HFFc6 (cell line): ENCODE measurements around the gene NCKAP5. TPM values are rescaled to one million over a fixed set of nuclear protein-coding genes. Genes with fewer than 3 reads are reported as not detected.

ENCODE experiments used
- DNase-seq: peaks from one replicate; pipeline ENCODE4 v3.0.0-alpha.2; 2018
- H3K27ac Mint-ChIP-seq: 2 replicates; pipeline ENCODE4 v1.8.0; 2020; ENCODE audit warnings: mild to moderate bottlenecking, mixed read lengths
- H3K27me3 Mint-ChIP-seq: 2 replicates; pipeline ENCODE4 v1.8.0; 2021; ENCODE audit warnings: mild to moderate bottlenecking, moderate library complexity, mixed read lengths; ENCODE audit not compliant: insufficient read depth
- H3K36me3 Mint-ChIP-seq: 2 replicates; pipeline ENCODE4 v1.8.0; 2021; ENCODE audit warnings: low read depth, mixed read lengths
- H3K4me1 Mint-ChIP-seq: 2 replicates; pipeline ENCODE4 v1.8.0; 2020; ENCODE audit warnings: low read depth, mixed read lengths
- H3K4me3 Mint-ChIP-seq: 2 replicates; pipeline ENCODE4 v1.8.0; 2020; ENCODE audit warnings: mild to moderate bottlenecking, moderate library complexity, mixed read lengths
- H3K9me3 Mint-ChIP-seq: 2 replicates; pipeline ENCODE4 v1.8.0; 2020; ENCODE audit warnings: mild to moderate bottlenecking, mixed read lengths
- CTCF ChIP-seq: fragments of 200-600 bp; sonication (generic); IDR thresholded peaks from 2 replicates; pipeline ENCODE4 v1.5.0; 2021; ENCODE audit warnings: antibody characterized with exemption, mild to moderate bottlenecking
- total RNA-seq, 6 experiments: library from RNA; stranded (reverse); fragmentation: NEBNext Ultra II Directional; extraction: Animal tissue kit (Norgen Biotek cat#: 25700); gene quantifications; 2 replicates in 1 of 6; 3 replicates in 5 of 6; pipeline ENCODE4 v1.2.3, GENCODE V29; 2021

The NCKAP5 gene
- total RNA-seq, 6 experiments from 2014 or later, result 0.31 to 4.0 (median 3.1) TPM

- Mint-ChIP-seq H3K4me3 (no peak overlapping the region), H3K36me3 (no peaks in the 10 kb centered on the region), H3K27ac (no peak overlapping the region), H3K9me3 (no peaks in the 10 kb centered on the region), H3K27me3 (no peaks in the 10 kb centered on the region; the same call in 1 of the 2 replicates), H3K4me1 (no peaks in the 10 kb centered on the region)
- TF ChIP-seq CTCF, result no peak
- no peak for DNase-seq
Observed at GRCh38 chr2:133541376-133541775, 26.9 kb downstream of the NCKAP5 start.

- H3K4me1 Mint-ChIP-seq, result peaks cover 28% of the 10 kb centered on the region
- peak; percentile 42 for TF ChIP-seq CTCF
Observed at GRCh38 chr2:133532919-133533318, 35.3 kb downstream of the NCKAP5 start.

GRCh38 chr2:133531382-133531781 is 36.9 kb downstream of the NCKAP5 start:
- TF ChIP-seq CTCF, result no peak
- H3K4me1 Mint-ChIP-seq, result peaks cover 28% of the 10 kb centered on the region
- H3K4me3 Mint-ChIP-seq, result peak overlapping the region; percentile 73
- H3K9me3 Mint-ChIP-seq, result no peaks in the 10 kb centered on the region
- H3K27me3 Mint-ChIP-seq, result peaks cover 4% of the 10 kb centered on the region; the same call in 1 of the 2 replicates
- no peaks in the 10 kb centered on the region for H3K36me3 Mint-ChIP-seq
- DNase-seq, result no peak
- no peak overlapping the region for H3K27ac Mint-ChIP-seq

More at GRCh38 chr2:133532919-133533318, 35.3 kb downstream of the NCKAP5 start:
- Mint-ChIP-seq H3K27ac (no peak overlapping the region), H3K36me3 (no peaks in the 10 kb centered on the region), H3K27me3 (peaks cover 4% of the 10 kb centered on the region; the same call in 1 of the 2 replicates), H3K9me3 (no peaks in the 10 kb centered on the region), H3K4me3 (no peak overlapping the region)
- DNase-seq, result peak; percentile 32

GRCh38 chr2:133530645-133531044 is 37.6 kb downstream of the NCKAP5 start:
- Mint-ChIP-seq H3K27me3 (peaks cover 4% of the 10 kb centered on the region; the same call in 1 of the 2 replicates), H3K36me3 (no peaks in the 10 kb centered on the region), H3K27ac (no peak overlapping the region), H3K4me3 (peak overlapping the region; percentile 25; the same call in 1 of the 2 replicates), H3K9me3 (no peaks in the 10 kb centered on the region), H3K4me1 (peaks cover 28% of the 10 kb centered on the region)
- no peak for DNase-seq
- no peak for TF ChIP-seq CTCF

GRCh38 chr2:133526530-133527300 is 41.5 kb downstream of the NCKAP5 start:
- DNase-seq, result no peak

More at GRCh38 chr2:133526530-133527300, 41.5 kb downstream of the NCKAP5 start:
- H3K27ac Mint-ChIP-seq, result no peak overlapping the region
- no peaks in the 10 kb centered on the region for H3K36me3 Mint-ChIP-seq
- peaks cover 18% of the 10 kb centered on the region for H3K4me1 Mint-ChIP-seq
- no peaks in the 10 kb centered on the region for H3K9me3 Mint-ChIP-seq
- H3K4me3 Mint-ChIP-seq, result no peak overlapping the region
- peaks cover 4% of the 10 kb centered on the region; the same call in 1 of the 2 replicates for H3K27me3 Mint-ChIP-seq
- TF ChIP-seq CTCF, result no peak
